Heart left ventricle (tissue), 13 donors: ENCODE data around the gene NR3C1.
"Not testable (repeated sequence)": the region's sequence is repeated elsewhere in the genome, so short reads cannot be mapped to it uniquely, and the experiment has no call there.

Experiments
- POLR2A ChIP-seq, 2 donors: fragments of 450-650 bp; IDR thresholded peaks; one replicate each; pipeline ENCODE4 v1.6.1; 2017; ENCODE audit warnings: antibody characterized with exemption in 2 of 2, mild to moderate bottlenecking in 2 of 2, moderate library complexity in 2 of 2
- TF ChIP-seq, protein P1 (sequence below), 12 donors: fragments of 200-600 bp; sonication (generic) in 4 of 12; IDR thresholded peaks; one replicate each; pipeline versions ENCODE4 v1.5.0 to v1.8.0; 2018 to 2022; ENCODE audit warnings: antibody characterized with exemption in 12 of 12, mild to moderate bottlenecking in 5 of 12
- donor health status: ischemic (EF 13 %, LVEDD 7.1; RV severe dilation, severe dysfunction).
- donor health status: DM: no; HTN: yes; CAD: no.
- donor health status: DM: no; HTN: no; CAD: no.
- donor health status: ischemic (EF 25% LVEDD 6.9; RV normal size, moderate dysfunction).
- donor health status: ischemic (EF 25% LVEDD 5.7; RV mildly dilated, moderate dysfunction).
- donor health status: ischemic (EF 35%, LVEDD 5.7; RV mildly dilated, moderate dysfunction).
- donor health status: nonischemic (EF 11% LVEDD 7.7; RV severe dilation, severe dysfunction).
- donor health status: DM: yes; HTN: yes; CAD: no.
- donor health status: PGD.
- donor health status: ischemic (EF 29% LVEDD 5.4; RV normal size, mild dysfunction).
- donor health status: nonischemic (EF 23%, LVEDD 6.1; RV moderate dilation, normal function).

DNA sequence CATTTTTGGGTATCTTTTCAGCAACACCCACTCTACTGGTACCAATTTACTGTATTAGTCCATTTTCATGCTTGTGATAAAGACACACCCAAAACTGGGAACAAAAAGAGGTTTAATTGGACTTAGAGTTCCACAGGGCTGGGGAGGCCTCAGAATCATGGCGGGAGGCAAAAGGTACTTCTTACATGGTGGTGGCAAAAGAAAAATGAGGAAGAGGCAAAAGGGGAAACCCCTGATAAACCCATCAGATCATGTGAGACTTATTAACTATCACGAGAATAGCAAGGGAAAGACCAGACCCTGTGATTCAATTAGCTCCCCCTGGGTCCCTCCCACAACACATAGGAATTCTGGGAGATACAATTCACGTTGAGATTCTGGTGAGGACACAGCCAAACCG lies 78.4 kb downstream of the NR3C1 start:
- TF ChIP-seq, protein P1, sequence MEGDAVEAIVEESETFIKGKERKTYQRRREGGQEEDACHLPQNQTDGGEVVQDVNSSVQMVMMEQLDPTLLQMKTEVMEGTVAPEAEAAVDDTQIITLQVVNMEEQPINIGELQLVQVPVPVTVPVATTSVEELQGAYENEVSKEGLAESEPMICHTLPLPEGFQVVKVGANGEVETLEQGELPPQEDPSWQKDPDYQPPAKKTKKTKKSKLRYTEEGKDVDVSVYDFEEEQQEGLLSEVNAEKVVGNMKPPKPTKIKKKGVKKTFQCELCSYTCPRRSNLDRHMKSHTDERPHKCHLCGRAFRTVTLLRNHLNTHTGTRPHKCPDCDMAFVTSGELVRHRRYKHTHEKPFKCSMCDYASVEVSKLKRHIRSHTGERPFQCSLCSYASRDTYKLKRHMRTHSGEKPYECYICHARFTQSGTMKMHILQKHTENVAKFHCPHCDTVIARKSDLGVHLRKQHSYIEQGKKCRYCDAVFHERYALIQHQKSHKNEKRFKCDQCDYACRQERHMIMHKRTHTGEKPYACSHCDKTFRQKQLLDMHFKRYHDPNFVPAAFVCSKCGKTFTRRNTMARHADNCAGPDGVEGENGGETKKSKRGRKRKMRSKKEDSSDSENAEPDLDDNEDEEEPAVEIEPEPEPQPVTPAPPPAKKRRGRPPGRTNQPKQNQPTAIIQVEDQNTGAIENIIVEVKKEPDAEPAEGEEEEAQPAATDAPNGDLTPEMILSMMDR (IDR thresholded peaks at IDR 0.05) = not testable (repeated sequence)
- TF ChIP-seq POLR2A (IDR thresholded peaks at IDR 0.05) = not testable (repeated sequence)
